GM19395 (cell line): ENCODE measurements around the gene CHMP5.

Experiments used
- ATAC-seq: cut with Tn5 transposase; IDR thresholded peaks from one replicate; pipeline ENCODE4 v1.9.1; 2021; ENCODE audit warnings: mild to moderate bottlenecking, moderate library complexity; ENCODE audit not compliant: unreplicated experiment

The CHMP5 gene

DNA sequence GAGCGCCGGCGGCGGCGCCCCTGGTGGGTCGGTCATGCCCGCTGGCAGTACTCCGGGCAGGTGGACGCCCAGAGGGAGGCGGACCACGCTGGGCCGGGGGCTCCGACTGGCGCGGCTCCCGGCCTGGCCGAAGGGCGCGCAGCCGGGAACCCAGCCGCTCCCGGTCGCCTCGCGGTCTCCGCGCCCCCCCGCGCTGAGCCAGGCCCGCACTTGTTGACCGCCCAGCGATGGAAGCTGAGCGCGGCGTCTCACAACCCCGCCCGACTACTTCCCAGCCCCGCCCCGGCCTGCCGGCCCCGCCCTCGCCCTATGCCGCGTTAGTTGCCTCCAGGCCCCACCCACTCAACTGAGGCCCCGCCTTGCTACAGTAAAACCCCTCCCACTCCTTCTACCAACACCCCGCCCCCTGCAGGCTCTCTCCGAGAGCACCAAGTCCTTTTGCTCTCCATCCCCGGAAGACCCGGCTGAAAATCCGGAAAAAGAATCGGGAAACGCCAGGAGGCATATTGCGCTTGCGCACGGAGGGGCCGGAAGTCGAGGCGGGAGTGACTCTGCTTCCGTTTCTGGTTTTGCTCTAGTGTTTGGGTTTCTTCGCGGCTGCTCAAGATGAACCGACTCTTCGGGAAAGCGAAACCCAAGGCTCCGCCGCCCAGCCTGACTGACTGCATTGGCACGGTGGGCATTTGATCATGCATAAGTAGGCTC, at the start of gene CHMP5, which contains the start of gene BAG1:
TSS of gene CHMP5 (plus strand) at position 577 of the 705 bp plus-strand sequence. CDS start at position 607, 30 bp downstream.
TSS of gene BAG1 (minus strand) at position 236 of the 705 bp plus-strand sequence.
- ATAC-seq: peak; percentile 86

GRCh38 chr9:33220681-33221567, 43.9 kb upstream of the CHMP5 start:
- peak; percentile 54 for ATAC-seq

DNA sequence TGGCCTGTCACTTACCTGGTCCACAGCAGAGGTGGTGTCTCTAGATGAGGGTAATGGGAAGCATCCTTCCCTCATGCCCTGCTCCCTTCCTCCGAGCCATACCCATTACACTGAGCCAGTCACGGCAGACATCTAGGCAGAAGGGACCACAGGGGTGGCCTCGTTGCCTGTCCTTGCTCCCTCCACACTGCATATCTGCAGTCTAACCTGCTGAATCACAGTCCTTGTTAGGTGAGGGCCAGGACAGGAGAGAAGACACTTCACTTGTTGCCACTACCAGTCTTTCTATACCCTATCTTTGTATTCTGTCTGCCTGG, 43.3 kb upstream of the CHMP5 start:
- ATAC-seq: no peak

DNA sequence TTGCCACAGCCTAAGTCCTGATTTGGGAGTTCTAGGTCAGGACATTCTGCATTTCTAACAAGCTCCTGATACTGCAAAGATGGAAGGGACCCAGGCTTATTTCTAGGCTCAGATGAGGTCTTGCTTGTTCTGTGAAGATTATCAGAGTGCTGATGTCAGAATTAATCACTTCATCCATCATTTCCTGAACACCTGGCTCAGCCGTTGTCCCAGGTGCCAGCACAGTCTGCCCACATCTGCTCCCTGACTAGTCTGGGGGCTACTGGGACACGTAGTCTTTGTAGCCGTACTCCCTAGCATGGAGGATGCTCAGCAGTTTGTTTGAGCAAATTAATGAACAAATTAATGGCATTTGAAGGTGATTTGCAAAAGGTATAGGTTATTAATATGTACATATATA, 42.8 kb upstream of the CHMP5 start:
- no peak for ATAC-seq

- no peak for ATAC-seq
Observed at GRCh38 chr9:33223696-33224095, 41.2 kb upstream of the CHMP5 start.

DNA sequence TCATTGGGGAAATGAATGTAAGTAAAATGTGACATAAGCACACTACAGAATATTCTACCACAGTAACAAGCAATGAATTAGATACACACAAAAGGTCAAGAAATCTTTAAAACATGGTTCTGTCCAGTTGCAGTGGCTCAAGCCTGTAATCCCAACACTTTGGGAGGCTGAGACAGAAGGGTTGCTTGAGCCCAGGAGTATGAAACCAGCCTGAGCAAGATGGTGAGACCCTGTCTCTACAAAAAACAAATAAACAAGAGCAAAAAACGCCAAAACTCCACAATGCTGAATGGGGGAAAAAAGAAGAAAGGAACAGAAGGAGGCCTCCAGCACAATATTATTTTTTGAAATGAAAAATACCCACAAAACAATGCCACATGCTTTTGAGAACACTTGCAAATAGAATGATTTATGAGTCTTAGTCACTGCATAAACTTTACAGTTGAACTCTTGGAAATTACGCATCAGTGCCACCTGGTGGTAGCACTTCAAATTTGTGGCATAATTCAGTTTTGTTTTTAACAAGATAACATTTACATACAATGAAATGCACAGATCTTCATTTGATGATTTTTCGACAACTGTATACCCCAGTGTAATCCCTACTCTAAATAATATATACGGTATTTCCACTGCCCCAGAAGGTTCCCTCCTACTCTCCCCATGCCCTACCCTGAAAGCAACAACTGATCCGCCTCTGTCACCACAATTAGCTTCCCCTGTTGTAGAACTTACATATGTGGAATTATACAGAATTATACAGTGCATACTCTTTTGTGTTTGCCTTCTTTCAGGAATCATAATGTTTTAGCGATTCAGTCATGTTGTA, 39.3 kb upstream of the CHMP5 start:
- ATAC-seq: no peak

DNA sequence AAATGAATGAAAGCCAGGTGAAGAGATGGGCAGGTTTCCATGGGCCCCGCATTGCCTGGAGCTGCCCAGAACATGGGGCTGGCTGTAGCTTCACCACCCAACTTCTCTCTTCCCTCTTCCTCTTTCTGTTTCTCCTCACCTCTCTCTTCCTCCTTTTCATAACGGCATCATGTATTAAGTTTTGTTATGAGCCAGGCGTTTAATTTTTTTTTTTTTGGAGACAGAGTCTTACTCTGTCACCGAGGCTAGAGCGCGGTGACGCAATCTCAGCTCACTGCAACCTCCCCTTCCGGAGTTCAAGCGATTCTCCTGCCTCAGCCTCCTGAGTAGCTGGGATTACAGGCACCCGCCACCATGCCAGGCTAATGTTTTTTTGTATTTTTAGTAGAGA, 37.8 kb upstream of the CHMP5 start:
- ATAC-seq: peak; percentile 68

DNA sequence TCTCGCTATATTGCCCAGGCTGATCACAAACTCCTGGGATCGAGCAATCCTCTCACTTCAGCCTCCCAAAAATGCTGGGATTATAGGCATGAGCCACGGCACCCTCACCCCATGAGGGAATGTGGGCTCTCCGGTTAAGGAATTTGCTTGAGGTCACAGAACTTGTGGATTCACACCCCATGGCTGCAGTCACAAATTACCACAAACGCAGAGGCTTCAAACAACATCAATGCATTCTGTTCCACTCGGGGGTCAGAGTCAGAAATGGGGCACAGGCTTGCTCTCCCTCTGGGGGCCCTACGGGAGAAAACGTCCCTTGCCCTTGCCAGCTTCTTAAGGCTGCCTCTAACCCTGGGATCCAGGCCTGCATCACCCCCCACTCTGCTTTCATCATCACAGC, 37.1 kb upstream of the CHMP5 start:
- no peak for ATAC-seq

DNA sequence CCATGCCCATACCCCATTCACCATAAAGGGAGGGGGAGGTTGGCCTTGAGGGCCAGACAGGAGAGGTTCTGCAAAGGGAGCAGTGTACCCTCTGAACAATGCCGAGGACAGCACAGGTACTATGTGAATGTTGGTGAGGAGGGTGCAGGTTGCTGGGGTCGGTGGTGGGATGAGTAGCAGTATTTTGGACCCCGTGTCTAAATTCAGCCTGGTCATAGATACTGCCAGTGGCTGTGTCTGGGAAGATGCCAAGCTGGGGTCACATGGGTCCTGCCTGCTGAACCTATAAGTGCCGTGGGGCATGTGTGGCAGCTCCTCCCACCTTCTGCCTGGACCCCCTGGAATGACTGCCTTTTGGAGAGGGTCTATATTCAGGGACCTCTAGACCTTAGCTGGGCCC, 36.2 kb upstream of the CHMP5 start:
- no peak for ATAC-seq

- no peak for ATAC-seq
Observed at GRCh38 chr9:33229359-33230114, 35.3 kb upstream of the CHMP5 start.

GRCh38 chr9:33230756-33231622, 33.9 kb upstream of the CHMP5 start:
- ATAC-seq: no peak

DNA sequence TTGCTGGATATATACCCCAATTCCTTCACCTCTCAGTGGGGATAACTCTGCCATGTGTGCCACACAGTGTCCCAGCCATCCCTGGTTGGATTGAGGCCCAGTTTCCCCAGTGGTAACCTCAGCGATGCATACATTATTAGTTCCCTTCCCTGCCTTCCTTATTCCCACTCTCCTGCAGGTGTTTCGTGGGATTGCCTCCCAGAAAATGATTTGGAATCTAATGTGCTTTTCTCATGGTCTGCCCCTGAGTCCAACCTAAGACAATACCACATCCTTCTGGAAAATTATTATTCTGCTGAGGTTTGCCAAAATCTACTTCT, 33.3 kb upstream of the CHMP5 start:
- ATAC-seq: no peak

- no peak for ATAC-seq
Observed at GRCh38 chr9:33232815-33233214, 32.0 kb upstream of the CHMP5 start.

GRCh38 chr9:33233626-33234342, 31.1 kb upstream of the CHMP5 start:
- no peak for ATAC-seq

- ATAC-seq: no peak
Observed at GRCh38 chr9:33234511-33235467, 30.1 kb upstream of the CHMP5 start.

GRCh38 chr9:33236571-33236970, 28.3 kb upstream of the CHMP5 start:
- ATAC-seq: no peak

DNA sequence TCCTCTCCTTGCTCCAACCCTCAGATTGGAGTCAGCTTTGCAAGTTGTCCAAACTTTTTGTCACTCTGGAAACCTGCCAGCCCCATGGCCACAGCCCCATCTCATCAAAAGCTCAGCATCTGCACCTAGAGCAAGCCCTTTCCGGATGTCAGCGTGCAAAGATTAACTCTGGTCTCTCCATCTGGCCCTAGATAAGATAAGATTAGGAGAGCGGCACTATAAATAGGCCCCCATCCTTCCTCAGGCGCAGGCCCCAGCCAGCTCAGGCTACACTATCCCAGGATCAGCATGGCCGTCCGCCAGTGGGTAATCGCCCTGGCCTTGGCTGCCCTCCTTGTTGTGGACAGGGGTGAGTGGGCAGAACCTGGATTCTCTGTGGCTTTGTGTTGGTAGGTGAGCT, 24.9 kb upstream of the CHMP5 start, which contains the start of gene SPINK4:
TSS of gene SPINK4 (plus strand) at position 247 of the 400 bp plus-strand sequence. CDS start at position 289, 42 bp downstream.
- no peak for ATAC-seq

GRCh38 chr9:33241298-33241697, 23.6 kb upstream of the CHMP5 start:
- ATAC-seq: no peak
